Measurements from ENCODE around the gene FIS1.
"Not testable (repeated sequence)": the region's sequence is repeated elsewhere in the genome, so short reads cannot be mapped to it uniquely, and the experiment has no call there.

Gene FIS1

DNA sequence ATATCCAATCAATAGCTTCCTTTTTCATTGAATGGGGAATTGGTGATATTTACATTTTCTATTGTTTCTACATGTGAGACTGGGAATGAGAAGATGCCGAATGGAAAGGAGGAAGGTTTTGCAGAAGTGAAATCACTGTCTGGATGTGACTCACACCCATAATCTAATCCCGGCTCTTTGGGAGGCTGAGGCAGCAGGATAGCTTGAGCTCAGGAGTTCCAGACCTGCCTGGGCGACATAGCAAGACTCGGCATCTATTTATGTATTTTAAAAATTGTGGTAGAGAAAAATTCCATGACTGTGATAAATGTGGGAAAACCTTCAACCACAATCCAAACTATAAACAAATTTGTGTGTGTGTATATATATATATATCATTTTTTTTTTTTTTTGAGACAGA lies 10.9 kb upstream of the FIS1 start:
- no peak for DNase-seq (ENCODE audit: low spot score)

DNA sequence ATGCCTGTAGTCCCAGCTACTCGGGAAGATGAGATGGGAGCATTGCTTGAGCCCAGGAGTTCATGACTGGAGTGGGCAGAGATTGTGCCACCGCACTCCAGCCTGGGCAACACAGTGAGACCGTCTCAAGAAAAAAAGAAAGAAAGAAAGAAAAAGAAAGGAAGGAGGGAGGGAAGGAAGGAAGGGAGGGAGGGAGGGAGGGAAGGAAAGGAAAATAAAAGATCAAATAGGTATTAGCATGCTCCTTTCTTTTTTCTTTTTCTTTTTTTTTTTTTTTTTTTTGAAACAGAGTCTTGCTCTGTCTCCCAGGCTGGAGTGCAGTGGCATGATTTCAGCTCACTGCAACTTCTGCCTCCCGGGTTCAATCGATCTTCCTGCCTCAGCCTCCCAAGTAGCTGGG lies 8.3 kb upstream of the FIS1 start:
- not testable (repeated sequence) for DNase-seq (ENCODE audit: low spot score)

DNA sequence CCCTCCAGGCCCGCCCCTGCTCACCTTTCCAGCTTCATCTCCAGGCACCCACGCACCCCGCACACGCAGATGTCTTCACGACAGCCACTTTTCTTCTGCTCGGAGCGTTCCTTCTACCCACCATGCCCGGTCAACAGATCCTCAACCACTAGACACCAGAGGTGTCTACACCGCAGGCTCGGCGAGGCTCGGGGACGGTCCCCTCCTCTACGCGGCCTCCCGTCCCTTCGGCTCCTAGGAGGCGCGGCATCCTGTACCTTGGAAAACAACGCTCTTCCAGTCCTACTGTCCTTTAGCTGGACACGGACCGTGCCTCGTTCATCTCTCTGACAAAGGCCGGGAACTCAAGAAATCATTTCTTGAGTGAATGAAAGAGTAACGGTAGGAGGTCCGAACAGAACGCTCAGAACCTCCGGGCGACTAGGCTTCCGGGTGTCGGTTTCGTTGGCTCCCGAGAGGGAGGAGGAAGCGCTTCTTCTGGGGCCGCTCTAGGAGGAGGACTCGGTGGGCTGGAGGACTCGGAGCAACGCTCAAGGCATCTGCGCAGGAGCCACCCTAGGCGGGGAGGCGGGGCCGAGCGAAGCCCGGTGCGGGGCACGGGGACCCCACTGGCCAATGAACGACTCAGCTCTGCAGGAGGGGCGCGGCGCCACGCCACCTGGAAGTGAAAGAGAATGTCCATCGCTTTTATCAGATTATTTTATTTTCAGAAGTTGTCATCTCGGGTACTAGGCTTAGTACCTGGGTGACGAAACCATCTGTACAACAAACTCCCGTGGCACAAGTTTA lies 7.2 kb upstream of the FIS1 start:
- DNase-seq (ENCODE audit: low spot score) = peak; percentile 99

DNA sequence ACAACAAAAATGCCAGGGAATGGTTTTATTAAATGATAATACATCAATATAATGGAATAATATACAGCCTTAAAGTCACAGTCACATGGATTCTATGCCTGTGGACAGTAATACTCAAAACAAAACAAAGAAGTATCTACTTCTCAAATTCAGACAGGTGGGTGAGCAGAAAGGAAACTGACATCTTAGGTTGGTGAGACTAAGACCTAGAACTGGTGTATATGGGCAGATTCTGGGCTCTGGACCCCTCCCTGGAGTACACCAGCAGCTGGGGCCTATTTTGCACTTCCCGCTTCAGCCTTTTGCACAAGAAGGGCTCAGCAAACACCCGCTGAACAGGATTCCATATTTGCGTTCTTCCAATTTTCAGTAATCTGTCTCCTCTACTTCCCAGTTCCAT lies 5.4 kb upstream of the FIS1 start:
- DNase-seq (ENCODE audit: low spot score) = no peak

DNA sequence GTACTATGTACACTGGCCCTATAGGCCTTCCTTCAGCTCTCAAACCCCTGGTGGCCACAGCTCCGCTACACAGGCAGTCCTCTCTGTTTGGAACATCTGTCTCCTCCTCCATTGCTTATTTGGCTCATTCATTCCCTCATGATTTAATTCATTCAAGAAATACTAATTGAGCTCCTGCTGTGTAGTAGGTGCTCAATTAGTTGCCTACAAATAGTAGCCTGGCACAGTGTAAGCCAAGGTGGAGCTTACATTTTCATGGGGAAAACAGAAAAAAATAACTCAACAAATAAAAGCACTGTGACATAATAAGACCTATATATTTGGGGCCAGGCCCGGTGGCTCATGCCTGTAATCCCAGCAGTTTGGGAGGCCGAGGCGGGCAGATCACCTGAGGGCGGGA lies 3.4 kb upstream of the FIS1 start:
- DNase-seq (ENCODE audit: low spot score) = no peak

DNA sequence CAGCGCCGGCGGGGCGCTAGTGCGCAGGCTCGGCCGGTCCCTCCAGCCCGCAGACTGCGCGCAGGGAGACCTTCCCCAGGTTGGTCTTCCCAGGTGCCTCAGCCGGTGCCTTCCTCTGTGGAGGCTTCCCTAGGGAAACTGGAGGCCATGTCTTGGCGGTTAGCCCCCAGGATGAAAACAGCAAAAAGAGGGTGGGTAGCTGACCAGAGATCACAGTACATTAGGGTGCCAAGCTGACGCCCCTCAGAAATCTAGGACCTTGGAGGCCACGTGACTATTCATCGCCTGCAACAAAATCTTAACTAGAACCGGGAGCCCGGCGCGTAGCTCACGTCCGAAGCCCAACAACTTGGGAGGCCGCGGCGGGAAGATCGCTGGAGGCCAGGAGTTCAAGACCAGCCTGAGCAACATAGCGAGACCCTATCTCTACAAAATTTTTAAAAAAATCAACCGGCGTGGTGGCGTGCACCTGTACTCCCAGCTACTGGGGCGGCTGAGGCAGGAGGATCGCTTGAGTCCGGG lies 327 bp upstream of the FIS1 start:
- no peak for DNase-seq (ENCODE audit: low spot score)

DNA sequence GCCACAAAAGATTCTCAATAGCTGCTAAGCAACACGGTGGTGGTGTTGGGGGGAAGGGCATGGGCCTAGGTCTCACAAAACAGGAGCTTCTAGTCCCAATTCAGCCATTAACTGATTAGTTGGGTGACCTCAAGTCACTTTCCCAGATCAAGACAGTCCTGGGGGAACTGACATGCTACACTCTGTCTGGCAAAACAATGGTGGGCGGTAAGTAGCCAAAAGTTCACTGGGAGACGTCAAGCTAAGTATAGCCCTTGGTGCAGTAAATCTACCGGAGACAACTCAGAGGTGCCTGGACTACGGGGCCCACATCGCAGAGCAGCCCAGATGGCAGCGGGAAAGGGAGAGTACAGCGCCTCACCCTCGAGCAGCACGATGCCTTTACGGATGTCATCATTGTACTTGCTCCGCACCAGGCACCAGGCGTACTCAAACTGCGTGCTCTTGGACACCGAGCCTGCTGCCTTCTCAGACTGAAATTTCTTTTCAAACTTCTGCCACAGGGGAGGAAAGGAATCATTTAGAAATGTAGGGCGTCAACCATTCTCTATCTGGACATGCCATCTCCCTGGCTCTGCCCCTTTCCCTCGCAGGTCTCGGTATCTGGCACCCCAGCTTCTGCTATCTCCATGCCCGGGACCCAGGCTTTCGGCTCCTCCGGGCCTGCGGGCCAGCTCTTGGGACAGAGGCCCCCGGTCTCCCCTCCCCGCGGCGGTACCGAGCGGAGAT lies 1.1 kb downstream of the FIS1 start:
- DNase-seq (ENCODE audit: low spot score) = no peak

DNA sequence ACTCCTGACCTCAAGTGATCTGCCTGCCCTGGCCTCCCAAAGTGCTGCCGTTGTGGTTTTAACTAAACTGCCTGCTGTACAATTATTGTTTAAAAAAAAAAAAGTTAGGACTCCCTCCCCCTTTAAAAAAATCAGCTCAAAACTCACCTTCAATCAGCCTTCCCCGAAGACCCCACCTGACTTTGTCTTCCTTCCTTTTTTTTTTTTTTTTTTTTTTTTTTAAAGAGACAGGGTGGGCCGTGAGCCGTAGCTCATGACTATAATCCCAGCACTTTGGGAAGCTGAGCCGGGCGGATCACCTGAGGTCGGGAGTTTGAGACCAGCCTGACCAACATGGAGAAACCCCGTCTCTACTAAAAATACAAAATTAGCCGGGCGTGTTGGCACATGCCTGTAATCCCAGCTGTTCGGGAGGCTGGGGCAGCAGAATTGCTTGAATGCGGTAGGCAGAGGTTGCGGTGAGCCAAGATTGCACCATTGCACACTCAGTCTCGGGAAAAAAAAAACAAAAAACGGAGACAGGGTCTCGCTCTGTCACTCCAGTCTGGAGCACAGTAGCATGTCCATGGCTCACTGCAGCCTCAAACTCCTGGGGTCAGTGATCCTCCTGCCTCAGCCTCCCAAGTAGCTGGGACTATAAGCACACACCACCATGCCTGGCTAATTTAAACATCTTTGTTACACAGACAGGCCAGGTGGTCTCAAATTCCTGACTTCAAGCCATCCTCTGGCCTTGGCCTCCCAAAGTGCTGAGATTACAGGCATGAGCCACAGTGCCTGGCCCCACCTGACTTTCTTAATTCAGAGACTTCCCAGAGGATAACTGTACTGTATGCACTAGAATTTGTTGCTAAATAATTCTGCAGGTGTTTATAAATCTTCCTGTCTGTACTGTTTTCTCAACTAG lies 3.2 kb downstream of the FIS1 start:
- no peak for DNase-seq (ENCODE audit: low spot score)

DNA sequence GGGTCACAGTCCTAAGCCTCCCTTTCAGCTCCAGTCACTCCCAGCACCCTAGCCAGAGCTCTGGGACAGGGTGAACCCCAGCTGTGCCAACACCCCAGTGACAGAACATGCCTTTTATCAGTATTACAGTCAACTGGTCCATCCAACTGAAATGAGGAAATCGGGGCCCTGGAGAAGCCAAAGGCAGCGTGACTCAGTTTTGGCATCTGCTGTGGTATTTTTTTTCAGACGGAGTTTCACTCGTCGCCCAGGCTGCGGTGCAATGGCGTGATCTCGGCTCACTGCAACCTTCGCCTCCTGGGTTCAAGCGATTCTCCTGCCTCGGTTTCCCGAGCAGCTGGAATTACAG lies 3.9 kb downstream of the FIS1 start:
- DNase-seq (ENCODE audit: low spot score) = no peak

DNA sequence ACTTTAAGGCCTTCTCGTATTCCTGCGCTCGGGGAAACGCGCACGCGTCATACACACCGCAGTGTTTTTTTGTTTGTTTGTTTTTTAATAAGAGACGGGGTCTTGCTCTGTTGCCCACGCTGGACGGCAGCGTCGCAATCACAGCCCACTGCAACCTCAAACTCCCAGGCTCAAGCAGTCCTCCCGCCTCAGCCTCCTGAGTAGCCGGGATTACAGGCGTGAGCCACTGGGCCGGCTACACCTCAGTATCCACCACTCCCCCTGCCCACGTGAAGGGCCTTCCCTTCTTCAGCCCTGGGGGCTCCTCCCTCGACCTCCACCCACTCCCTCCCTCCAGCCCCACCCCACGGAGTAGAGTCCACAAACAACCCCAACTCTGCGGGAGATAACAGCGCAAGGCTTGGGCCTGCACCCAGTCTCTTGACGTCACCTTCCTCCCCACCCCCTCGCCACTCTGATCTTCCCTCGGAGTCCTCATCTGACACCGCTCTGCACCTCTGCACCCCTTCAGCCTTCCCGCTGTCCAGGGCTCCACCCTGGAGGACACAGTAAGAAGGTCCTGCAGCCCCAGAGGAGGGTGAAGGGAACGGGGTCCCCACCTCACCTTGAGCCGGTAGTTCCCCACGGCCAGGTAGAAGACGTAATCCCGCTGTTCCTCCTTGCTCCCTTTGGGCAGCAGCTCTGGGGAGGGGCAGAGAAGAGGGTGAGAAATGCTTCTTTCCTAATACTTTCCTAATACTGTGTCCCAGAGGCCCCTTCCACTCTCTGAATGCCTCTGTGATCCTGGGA lies 4.5 kb downstream of the FIS1 start:
- no peak for DNase-seq (ENCODE audit: low spot score)

DNA sequence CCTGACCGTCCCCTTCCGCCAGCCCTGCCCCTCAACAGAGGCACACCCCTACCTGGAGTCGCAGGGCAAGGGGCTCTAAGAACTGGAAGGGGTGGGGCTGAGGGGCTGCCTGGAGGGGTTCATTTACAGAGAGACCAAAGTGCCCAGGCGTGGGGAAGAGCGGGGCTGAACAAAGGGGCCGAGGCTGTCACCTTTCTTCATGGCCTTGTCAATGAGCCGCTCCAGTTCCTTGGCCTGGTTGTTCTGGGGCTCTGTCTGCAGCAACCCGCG lies 5.0 kb downstream of the FIS1 start:
- no peak for DNase-seq (ENCODE audit: low spot score)

DNA sequence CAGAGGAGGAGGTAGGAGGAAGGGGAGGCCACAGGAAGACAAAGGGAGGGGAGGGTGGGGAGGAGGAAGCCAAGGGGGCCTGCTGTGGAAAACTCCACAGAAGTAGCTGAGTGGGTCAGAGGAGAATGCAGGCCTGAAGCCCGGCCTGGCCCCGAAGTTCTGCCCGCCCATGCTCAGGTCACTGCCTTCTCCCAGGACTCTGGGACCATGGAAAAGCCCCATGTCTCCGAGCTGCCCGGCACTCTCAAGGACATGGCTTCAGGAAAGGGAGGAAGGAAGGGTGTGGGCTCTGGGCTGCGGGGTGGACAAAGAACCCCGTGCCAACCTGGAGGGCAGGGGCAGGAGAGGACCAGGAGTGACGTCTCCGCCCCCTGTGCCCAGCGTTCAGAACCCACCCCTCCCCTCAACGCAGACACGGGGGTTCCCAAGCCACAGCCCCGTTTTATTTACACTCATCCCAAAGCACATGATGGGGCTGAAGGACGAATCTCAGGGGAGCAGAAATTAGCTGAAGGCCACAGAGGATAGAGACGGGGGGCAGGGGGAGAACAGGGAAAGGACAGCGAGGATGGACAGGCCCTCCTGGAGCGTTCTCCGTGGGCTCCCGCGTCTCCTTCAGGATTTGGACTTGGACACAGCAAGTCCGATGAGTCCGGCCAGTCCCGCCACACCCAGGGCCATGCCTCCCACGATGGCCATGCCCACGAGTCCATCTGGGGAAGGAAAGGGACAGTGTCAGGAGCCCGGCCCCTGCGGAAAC lies 5.5 kb downstream of the FIS1 start:
- no peak for DNase-seq (ENCODE audit: low spot score)

DNA sequence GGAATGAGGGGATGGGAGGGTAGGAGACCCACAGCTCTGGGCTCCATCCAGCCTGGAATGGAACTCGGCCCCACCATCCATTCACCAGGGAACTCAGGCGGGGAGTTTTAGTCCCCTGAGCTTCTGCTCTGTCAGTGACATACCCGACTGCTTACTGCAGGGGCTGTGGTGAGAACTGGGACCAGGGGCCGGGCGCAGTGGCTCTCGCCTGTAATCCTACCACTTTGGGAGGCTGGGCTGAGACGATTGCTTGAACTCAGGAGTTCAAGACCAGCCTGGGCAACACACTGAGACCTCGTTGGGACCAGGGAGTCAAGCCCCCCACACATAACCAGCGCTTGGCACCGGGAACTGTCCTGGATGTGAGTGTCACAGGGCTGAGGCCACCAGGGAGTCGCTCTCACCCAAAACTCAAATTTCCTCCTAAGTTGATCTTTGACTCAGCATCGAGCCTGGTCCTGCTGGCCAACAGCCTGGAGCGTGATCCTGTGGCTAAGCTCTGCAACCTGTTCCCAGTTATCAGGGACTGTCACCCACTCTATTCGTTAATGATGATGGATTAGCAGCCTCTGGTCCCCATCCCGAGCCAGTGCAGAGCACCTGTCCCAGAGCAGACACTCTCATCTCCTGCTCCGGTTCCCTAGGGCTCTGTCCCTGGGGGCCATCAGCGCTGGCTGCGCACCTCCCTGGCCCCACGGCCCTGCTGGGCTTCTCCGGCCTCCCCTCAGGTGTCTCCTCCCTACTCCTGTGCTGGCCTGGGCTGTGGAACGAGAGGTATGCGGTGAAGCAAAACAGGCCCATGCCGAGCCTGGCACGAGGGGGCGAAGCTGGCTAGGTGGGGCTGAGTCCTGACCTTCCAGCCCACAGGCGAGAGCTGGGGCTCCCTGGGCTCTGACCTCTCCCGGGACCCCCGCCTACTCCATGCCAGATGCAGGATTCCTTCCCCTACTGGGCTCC lies 6.4 kb downstream of the FIS1 start:
- no peak for DNase-seq (ENCODE audit: low spot score)

DNA sequence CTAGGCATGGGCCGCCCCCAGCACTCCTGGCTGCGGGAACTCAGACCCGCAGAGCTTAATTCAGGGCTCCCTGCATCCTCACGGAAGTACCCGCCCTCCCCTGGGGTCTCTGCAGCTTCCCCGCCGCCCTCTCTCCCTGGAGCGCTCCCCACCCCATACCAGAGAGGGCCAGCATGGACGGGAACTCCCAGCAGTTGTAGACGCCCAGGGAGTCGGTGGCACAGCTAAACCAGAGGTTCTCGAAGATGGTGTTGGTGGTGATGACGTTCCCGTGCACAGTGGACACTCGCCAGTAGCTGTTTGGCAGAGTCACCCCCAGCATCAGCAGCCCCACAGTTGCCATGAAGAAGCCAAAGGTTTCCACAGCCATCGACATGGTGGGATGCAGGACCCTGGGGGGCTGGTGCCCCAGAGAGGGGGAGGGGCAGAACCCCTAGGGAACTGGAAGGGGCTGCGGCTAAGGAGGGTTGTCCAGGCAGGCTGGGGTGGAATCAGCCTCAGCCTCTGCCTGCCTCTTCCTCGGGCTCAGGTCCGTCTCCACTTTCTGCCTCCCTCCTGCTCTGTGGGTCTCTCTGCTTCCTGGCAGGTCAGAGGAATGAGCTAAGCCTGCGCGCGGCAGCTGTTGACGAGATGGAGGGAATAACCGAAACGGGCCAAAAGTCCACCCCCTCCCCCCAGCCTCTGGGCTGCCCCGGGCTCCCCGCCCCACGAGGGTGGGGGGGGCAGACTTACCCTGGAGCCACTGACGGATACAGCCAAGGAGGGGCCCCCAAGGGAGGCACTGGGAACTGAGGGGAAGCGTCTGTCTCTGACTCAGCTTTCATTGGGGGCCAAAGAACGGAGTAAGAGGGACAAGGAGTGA lies 7.4 kb downstream of the FIS1 start, which contains the start of gene CLDN15:
CLDN15 (minus strand) TSS at position 597 of the 862 bp plus-strand sequence; CDS start at position 376, 221 bp downstream.
- DNase-seq (ENCODE audit: low spot score) = peak; percentile 33

DNA sequence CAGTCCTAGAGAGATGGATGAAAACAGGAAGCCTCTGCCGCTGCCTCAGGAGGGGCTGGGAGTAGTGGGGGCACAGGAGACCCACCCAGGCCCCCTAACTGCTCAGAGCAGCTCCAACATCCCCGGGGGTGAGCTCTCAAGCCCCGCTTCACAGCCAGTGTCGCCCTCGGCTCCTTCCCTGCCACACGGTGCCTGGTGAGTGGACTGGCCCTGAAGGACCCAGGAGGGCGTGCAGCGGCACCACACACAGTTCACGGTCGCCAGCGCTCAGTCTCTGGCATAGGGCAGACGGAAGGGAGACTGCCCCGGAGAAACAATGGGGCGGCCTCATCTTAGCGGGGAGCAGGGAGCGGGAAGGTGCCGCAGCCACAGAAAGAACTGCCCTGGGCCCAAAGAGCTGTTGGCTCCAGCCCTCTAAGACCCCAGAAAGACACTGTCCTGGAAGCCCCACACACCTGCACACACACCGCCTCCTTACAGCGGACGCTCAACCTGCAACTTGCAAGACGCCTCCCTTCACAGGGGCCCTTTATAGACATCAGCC lies 8.5 kb downstream of the FIS1 start:
- no peak for DNase-seq (ENCODE audit: low spot score)

DNA sequence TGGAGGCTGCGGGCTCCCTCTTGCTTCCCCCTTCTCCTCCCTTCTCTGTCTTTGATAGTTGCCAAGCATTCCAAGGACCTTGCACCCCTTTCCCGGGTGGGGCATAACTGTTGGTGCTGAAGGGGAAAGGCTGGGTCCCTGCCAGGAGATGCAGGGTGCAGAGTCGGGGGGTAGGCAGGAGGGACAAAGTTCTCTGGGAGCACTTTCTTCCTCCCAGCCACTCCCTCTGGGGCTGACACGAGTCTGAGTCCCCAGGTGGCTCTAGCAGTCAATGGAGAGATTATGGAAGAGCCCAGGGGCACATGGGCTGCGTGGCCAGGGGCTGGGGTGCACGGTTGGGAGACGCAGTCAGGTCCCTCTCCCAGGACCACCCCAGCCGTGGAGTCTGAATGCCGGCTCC lies 9.4 kb downstream of the FIS1 start:
- no peak for DNase-seq (ENCODE audit: low spot score)

DNA sequence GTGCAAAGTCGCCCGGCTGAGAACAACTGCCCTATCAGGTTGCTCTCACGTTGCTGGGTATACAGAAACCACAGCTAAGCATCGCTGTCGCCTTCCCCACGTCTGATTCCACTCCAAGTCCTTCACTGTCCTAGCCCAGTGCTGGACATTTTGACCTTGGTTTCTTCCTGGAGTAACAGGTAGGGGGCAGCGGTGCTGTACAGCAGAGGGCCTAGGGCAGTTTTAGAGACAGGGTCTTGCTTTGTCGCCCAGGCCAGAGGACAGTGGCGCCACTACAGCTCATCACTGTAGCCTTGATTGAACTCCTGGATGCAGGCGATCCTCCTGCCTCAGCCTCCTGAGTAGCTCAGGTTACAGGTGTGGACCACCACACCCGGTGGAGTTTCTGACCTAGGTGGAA lies 9.8 kb downstream of the FIS1 start:
- DNase-seq (ENCODE audit: low spot score) = no peak

DNA sequence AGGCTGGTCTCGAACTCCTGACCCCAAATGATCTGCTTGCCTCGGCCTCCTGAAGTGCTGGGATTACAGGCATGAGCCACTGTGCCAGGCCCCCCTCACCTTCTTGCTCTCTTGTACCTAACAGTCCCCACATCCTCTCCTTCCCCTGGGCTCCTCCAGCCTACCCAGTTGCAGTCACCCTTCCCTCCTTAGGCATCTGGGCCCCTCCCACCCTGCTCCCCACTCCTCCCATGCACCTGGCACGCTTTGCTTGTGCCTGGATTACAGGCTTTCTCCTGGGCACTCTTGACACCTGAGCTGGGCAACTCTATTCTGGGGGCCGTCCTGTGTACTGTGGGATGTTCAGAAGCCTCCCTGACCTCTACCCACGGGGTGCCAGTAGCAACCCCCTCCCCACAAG lies 10.2 kb downstream of the FIS1 start:
- no peak for DNase-seq (ENCODE audit: low spot score)

All from AG20443 (cell line).